ENCODE data around the gene PEX26.
"Not testable (repeated sequence)": the region's sequence is repeated elsewhere in the genome, so short reads cannot be mapped to it uniquely, and the experiment has no call there.

Gene PEX26

GRCh38 chr22:18121954-18122554, 44.3 kb downstream of the PEX26 start:
- Histone ChIP-seq H3K9ac (ENCODE audit: low read length) (no peak overlapping the region), H4K8ac (ENCODE audit: low read depth, low read length) (no peak overlapping the region), H3K36me3 (ENCODE audit: control insufficient read depth in 1 of 2, insufficient read depth in 2 of 2, low read length in 2 of 2) (no peaks in the 10 kb centered on the region), H2AFZ (ENCODE audit: insufficient read depth, low read length, poor library complexity) (no peak overlapping the region), H4K91ac (ENCODE audit: low read depth, low read length) (no peak overlapping the region), H3K4me1 (ENCODE audit: control insufficient read depth in 1 of 2, insufficient read depth in 2 of 2, low read length in 2 of 2) (no peaks in the 10 kb centered on the region), H2BK12ac (ENCODE audit: low read length) (no peak overlapping the region), H3K79me2 (ENCODE audit: control insufficient read depth, insufficient read depth, low read length, poor library complexity) (no peaks in the 10 kb centered on the region), H3K27ac (ENCODE audit: low read depth, low read length) (no peak overlapping the region), H3K9me3 (ENCODE audit: insufficient read depth, low read depth, low read length) (peaks cover 2% of the 10 kb centered on the region), H3K27me3 (ENCODE audit: insufficient read depth, low read length) (no peaks in the 10 kb centered on the region), H2BK120ac (ENCODE audit: insufficient read depth, low read length, poor library complexity) (no peak overlapping the region), H2AK5ac (ENCODE audit: low read length) (no peak overlapping the region), H3K23ac (ENCODE audit: low read length) (no peak overlapping the region), H2BK5ac (ENCODE audit: low read depth, low read length, poor library complexity) (no peak overlapping the region), H3K14ac (ENCODE audit: low read length) (no peak overlapping the region), H3K4ac (ENCODE audit: low read depth, low read length) (no peak overlapping the region), H4K12ac (ENCODE audit: low read depth, low read length) (no peak overlapping the region), H3K4me2 (ENCODE audit: low read length) (no peak overlapping the region), H3K18ac (ENCODE audit: low read length) (no peak overlapping the region), H3K4me3 (ENCODE audit: low read depth, low read length) (no peak overlapping the region), H3K79me1 (ENCODE audit: low read length) (no peaks in the 10 kb centered on the region)
- WGBS (ENCODE audit: extremely low coverage, insufficient coverage, insufficient read length), result no CpG with 5 or more reads among the region's 5 CpGs
- no peak for DNase-seq

GRCh38 chr22:18123476-18124025, 45.8 kb downstream of the PEX26 start:
- not testable (repeated sequence) for H3K79me1 ChIP-seq (ENCODE audit: low read length)

GRCh38 chr22:18126606-18127005, 48.8 kb downstream of the PEX26 start:
- Histone ChIP-seq H3K18ac (ENCODE audit: low read length) (no peak overlapping the region), H2BK5ac (ENCODE audit: low read depth, low read length, poor library complexity) (no peak overlapping the region), H3K27ac (ENCODE audit: low read depth, low read length) (no peak overlapping the region), H4K8ac (ENCODE audit: low read depth, low read length) (no peak overlapping the region), H3K79me1 (ENCODE audit: low read length) (no peaks in the 10 kb centered on the region), H3K14ac (ENCODE audit: low read length) (no peak overlapping the region), H3K4me1 (ENCODE audit: control insufficient read depth in 1 of 2, insufficient read depth in 2 of 2, low read length in 2 of 2) (no peaks in the 10 kb centered on the region), H4K12ac (ENCODE audit: low read depth, low read length) (no peak overlapping the region), H3K9ac (ENCODE audit: low read length) (no peak overlapping the region), H3K79me2 (ENCODE audit: control insufficient read depth, insufficient read depth, low read length, poor library complexity) (no peaks in the 10 kb centered on the region), H3K4me3 (ENCODE audit: low read depth, low read length) (no peak overlapping the region), H4K91ac (ENCODE audit: low read depth, low read length) (no peak overlapping the region), H2AK5ac (ENCODE audit: low read length) (no peak overlapping the region), H2BK12ac (ENCODE audit: low read length) (no peak overlapping the region), H3K23ac (ENCODE audit: low read length) (no peak overlapping the region), H3K36me3 (ENCODE audit: control insufficient read depth in 1 of 2, insufficient read depth in 2 of 2, low read length in 2 of 2) (no peaks in the 10 kb centered on the region), H3K4me2 (ENCODE audit: low read length) (no peak overlapping the region), H3K4ac (ENCODE audit: low read depth, low read length) (no peak overlapping the region), H3K9me3 (ENCODE audit: insufficient read depth, low read depth, low read length) (peaks cover 4% of the 10 kb centered on the region), H3K27me3 (ENCODE audit: insufficient read depth, low read length) (no peaks in the 10 kb centered on the region), H2BK120ac (ENCODE audit: insufficient read depth, low read length, poor library complexity) (no peak overlapping the region), H2AFZ (ENCODE audit: insufficient read depth, low read length, poor library complexity) (no peak overlapping the region)
- WGBS (ENCODE audit: extremely low coverage, insufficient coverage, insufficient read length), result no CpG with 5 or more reads among the region's 18 CpGs
- no peak for DNase-seq

More at GRCh38 chr22:18123476-18124025, 45.8 kb downstream of the PEX26 start:
- H3K18ac ChIP-seq (ENCODE audit: low read length); H2BK120ac ChIP-seq (ENCODE audit: insufficient read depth, low read length, poor library complexity); H3K4me1 ChIP-seq (ENCODE audit: control insufficient read depth in 1 of 2, insufficient read depth in 2 of 2, low read length in 2 of 2); H3K23ac ChIP-seq (ENCODE audit: low read length); H3K4me3 ChIP-seq (ENCODE audit: low read depth, low read length); H4K12ac ChIP-seq (ENCODE audit: low read depth, low read length); DNase-seq; H3K27me3 ChIP-seq (ENCODE audit: insufficient read depth, low read length); H3K4me2 ChIP-seq (ENCODE audit: low read length); H4K8ac ChIP-seq (ENCODE audit: low read depth, low read length); H2BK12ac ChIP-seq (ENCODE audit: low read length); H3K4ac ChIP-seq (ENCODE audit: low read depth, low read length); H2AK5ac ChIP-seq (ENCODE audit: low read length); H2BK5ac ChIP-seq (ENCODE audit: low read depth, low read length, poor library complexity); H3K36me3 ChIP-seq (ENCODE audit: control insufficient read depth in 1 of 2, insufficient read depth in 2 of 2, low read length in 2 of 2); H3K27ac ChIP-seq (ENCODE audit: low read depth, low read length); H3K79me2 ChIP-seq (ENCODE audit: control insufficient read depth, insufficient read depth, low read length, poor library complexity); H3K9me3 ChIP-seq (ENCODE audit: insufficient read depth, low read depth, low read length); H4K91ac ChIP-seq (ENCODE audit: low read depth, low read length); H3K14ac ChIP-seq (ENCODE audit: low read length); H2AFZ ChIP-seq (ENCODE audit: insufficient read depth, low read length, poor library complexity); H3K9ac ChIP-seq (ENCODE audit: low read length): not testable (repeated sequence)
- no CpG with 5 or more reads among the region's 19 CpGs for WGBS (ENCODE audit: extremely low coverage, insufficient coverage, insufficient read length)

GRCh38 chr22:18130018-18130417, 52.2 kb downstream of the PEX26 start:
- H3K36me3 ChIP-seq (ENCODE audit: control insufficient read depth in 1 of 2, insufficient read depth in 2 of 2, low read length in 2 of 2), result no peaks in the 10 kb centered on the region
- DNase-seq, result no peak
- H3K4me1 ChIP-seq (ENCODE audit: control insufficient read depth in 1 of 2, insufficient read depth in 2 of 2, low read length in 2 of 2), result no peaks in the 10 kb centered on the region
- no peaks in the 10 kb centered on the region for H3K79me2 ChIP-seq (ENCODE audit: control insufficient read depth, insufficient read depth, low read length, poor library complexity)
- no peak overlapping the region for H2BK12ac ChIP-seq (ENCODE audit: low read length)
- no peak overlapping the region for H2BK5ac ChIP-seq (ENCODE audit: low read depth, low read length, poor library complexity)
- H3K4me3 ChIP-seq (ENCODE audit: low read depth, low read length), result no peak overlapping the region
- H3K4me2 ChIP-seq (ENCODE audit: low read length), result no peak overlapping the region
- H3K27ac ChIP-seq (ENCODE audit: low read depth, low read length), result no peak overlapping the region
- H4K8ac ChIP-seq (ENCODE audit: low read depth, low read length), result no peak overlapping the region
- H4K12ac ChIP-seq (ENCODE audit: low read depth, low read length), result no peak overlapping the region
- no peak overlapping the region for H3K23ac ChIP-seq (ENCODE audit: low read length)
- no peaks in the 10 kb centered on the region for H3K27me3 ChIP-seq (ENCODE audit: insufficient read depth, low read length)
- WGBS (ENCODE audit: extremely low coverage, insufficient coverage, insufficient read length), result no CpG with 5 or more reads among the region's 8 CpGs
- no peak overlapping the region for H3K4ac ChIP-seq (ENCODE audit: low read depth, low read length)
- no peak overlapping the region for H3K14ac ChIP-seq (ENCODE audit: low read length)
- H2AFZ ChIP-seq (ENCODE audit: insufficient read depth, low read length, poor library complexity), result no peak overlapping the region
- no peak overlapping the region for H3K9ac ChIP-seq (ENCODE audit: low read length)
- no peak overlapping the region for H3K18ac ChIP-seq (ENCODE audit: low read length)
- H2AK5ac ChIP-seq (ENCODE audit: low read length), result no peak overlapping the region
- H3K9me3 ChIP-seq (ENCODE audit: insufficient read depth, low read depth, low read length), result peaks cover 4% of the 10 kb centered on the region
- H4K91ac ChIP-seq (ENCODE audit: low read depth, low read length), result no peak overlapping the region
- H2BK120ac ChIP-seq (ENCODE audit: insufficient read depth, low read length, poor library complexity), result no peak overlapping the region
- no peaks in the 10 kb centered on the region for H3K79me1 ChIP-seq (ENCODE audit: low read length)

Data from trophoblast cell (in vitro differentiated cells and primary cell).